IPS-18a (cell line): ENCODE data around the gene PACS1.

Source experiments
- H3K27ac ChIP-seq: one replicate; pipeline ENCODE4 v1.5.1; 2013; ENCODE audit warnings: low read length
- H3K27me3 ChIP-seq: one replicate; pipeline ENCODE4 v1.6.1; 2013; ENCODE audit warnings: mild to moderate bottlenecking, low read length; ENCODE audit not compliant: control insufficient read depth, insufficient read depth
- H3K36me3 ChIP-seq: one replicate; pipeline ENCODE4 v1.6.1; 2013; ENCODE audit warnings: low read depth, low read length; ENCODE audit not compliant: control insufficient read depth
- H3K4me1 ChIP-seq: one replicate; pipeline ENCODE4 v1.6.1; 2013; ENCODE audit warnings: low read depth, low read length; ENCODE audit not compliant: control insufficient read depth
- H3K4me3 ChIP-seq: one replicate; pipeline ENCODE4 v1.5.1; 2013; ENCODE audit warnings: low read length
- H3K9ac ChIP-seq: one replicate; pipeline ENCODE4 v1.6.1; 2013; ENCODE audit warnings: mild to moderate bottlenecking, low read length, moderate library complexity
- H3K9me3 ChIP-seq: one replicate; pipeline ENCODE4 v1.6.1; 2013; ENCODE audit warnings: low read depth, low read length; ENCODE audit not compliant: control insufficient read depth

Gene PACS1

DNA sequence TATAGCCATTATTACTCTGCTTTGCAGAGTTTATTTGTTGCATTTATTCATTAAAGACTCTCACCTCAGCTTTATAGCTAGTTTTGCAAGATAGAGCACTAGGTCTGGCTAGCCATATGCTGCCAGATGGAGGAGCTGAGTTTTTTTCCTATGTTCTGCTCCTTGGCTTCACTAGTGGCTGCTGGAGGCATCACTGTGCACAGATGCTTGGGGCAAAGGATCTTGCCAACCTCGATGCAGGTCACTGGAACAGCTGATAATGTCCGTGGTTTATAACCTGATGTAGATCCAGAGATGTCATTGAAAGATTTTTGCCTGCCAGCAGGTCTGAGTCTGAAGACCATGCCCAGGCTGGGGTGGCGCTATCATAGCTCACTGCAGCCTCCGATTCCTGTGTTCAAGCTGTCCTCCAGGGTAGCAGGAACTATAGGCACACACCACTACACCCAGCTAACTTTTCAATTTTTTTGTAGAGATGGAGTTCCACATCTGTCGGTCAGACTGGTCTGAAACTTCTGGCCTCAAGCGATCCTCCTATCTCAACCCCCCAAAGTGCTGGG, 63.2 kb downstream of the PACS1 start:
- Histone ChIP-seq H3K9ac (no peak overlapping the region), H3K36me3 (no peaks in the 10 kb centered on the region), H3K9me3 (no peaks in the 10 kb centered on the region), H3K27me3 (no peaks in the 10 kb centered on the region), H3K4me3 (no peak overlapping the region), H3K4me1 (no peaks in the 10 kb centered on the region), H3K27ac (no peak overlapping the region)

DNA sequence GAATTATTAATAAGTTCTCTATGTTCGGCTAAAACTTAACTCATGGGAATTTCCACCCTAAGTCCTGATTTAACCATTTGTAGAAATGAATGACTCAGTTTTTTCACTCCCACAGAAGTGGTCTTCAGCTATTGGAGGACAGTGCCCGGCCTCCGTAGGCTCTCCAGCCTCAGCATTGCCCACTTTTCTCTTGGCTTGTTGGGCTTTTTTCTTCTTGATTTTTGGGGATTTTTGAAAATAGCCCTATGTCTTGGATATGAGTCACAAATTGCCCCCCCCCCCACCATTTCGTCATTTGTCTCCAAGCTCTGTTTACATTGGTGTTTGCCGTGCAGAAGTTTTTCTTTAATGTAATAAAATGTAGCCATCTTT, 66.7 kb downstream of the PACS1 start:
- no peaks in the 10 kb centered on the region for H3K27me3 ChIP-seq
- no peak overlapping the region for H3K4me3 ChIP-seq
- H3K27ac ChIP-seq: no peak overlapping the region
- no peak overlapping the region for H3K9ac ChIP-seq
- no peaks in the 10 kb centered on the region for H3K36me3 ChIP-seq
- H3K4me1 ChIP-seq: no peaks in the 10 kb centered on the region
- H3K9me3 ChIP-seq: no peaks in the 10 kb centered on the region

DNA sequence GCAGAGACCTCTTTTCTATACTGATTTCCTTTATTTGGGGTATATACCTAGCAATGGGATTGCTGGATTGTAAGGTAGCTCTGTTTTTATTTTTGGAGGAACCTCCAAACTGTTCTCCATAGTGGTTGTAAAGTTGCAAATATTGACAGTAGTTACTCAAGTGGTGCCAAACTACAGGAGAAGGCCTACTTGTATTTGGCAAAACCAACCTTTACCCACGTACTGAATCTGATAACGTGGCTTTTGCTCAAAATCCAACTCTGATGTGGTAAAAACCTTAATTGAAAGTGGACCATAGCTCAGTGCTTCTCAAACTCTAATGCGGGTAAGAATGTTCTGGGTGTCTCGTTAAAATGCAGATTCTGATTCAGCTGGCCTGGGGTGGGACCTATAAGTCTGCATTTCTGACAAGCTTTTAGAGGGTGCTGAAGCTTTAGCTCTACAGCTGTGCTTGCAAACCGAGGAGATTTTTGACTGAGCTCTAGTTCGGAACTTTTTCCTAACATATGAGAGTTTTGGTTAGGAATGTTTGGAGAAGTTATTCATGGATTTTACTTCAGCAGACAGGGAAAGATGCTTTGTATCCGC, 69.8 kb downstream of the PACS1 start:
- Histone ChIP-seq H3K9me3 (no peaks in the 10 kb centered on the region), H3K27ac (no peak overlapping the region), H3K4me3 (no peak overlapping the region), H3K4me1 (no peaks in the 10 kb centered on the region), H3K36me3 (no peaks in the 10 kb centered on the region), H3K27me3 (no peaks in the 10 kb centered on the region), H3K9ac (no peak overlapping the region)

GRCh38 chr11:66142370-66143263, 72.5 kb downstream of the PACS1 start:
- Histone ChIP-seq H3K9ac (no peak overlapping the region), H3K36me3 (no peaks in the 10 kb centered on the region), H3K4me3 (no peak overlapping the region), H3K4me1 (no peaks in the 10 kb centered on the region), H3K9me3 (no peaks in the 10 kb centered on the region), H3K27me3 (no peaks in the 10 kb centered on the region), H3K27ac (no peak overlapping the region)

- H3K36me3 ChIP-seq: no peaks in the 10 kb centered on the region
- no peaks in the 10 kb centered on the region for H3K4me1 ChIP-seq
- H3K27ac ChIP-seq: no peak overlapping the region
- H3K4me3 ChIP-seq: no peak overlapping the region
- no peak overlapping the region for H3K9ac ChIP-seq
- no peaks in the 10 kb centered on the region for H3K27me3 ChIP-seq
- no peaks in the 10 kb centered on the region for H3K9me3 ChIP-seq
Measured at GRCh38 chr11:66143264-66143566, 73.1 kb downstream of the PACS1 start.

DNA sequence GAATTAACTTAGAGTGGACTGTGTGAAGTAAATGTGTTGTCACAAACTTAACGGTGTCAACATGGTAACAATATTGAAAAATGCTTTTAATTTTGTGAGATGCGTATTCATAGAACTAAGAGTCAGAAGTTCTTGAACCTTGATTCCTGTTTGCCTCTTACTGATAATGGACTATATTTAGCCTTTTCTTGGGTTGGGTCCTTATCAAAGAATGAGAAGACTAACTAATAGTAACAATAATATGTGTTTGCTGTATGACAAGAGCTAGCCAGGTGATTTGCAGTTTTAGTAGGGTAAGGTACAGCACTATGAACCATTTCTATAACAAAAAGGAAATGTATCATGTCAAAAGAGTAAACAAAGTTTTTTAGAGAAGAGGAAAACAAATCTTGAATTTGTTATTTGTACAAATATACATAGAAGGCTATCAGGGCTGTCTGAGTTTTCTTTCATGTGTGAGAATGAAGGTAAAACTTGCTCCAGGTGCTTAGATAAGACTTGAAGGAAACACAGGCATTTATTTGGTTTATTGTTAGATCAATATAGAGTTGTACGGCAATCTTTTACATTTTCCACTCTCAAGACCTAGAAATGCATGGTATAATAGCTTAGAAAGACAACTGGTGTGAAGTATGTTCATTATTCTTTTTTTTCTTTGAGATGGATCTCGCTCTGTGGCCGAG, 74.1 kb downstream of the PACS1 start:
- no peak overlapping the region for H3K27ac ChIP-seq
- H3K4me1 ChIP-seq: no peaks in the 10 kb centered on the region
- no peaks in the 10 kb centered on the region for H3K27me3 ChIP-seq
- H3K36me3 ChIP-seq: no peaks in the 10 kb centered on the region
- H3K4me3 ChIP-seq: no peak overlapping the region
- no peak overlapping the region for H3K9ac ChIP-seq
- H3K9me3 ChIP-seq: no peaks in the 10 kb centered on the region

DNA sequence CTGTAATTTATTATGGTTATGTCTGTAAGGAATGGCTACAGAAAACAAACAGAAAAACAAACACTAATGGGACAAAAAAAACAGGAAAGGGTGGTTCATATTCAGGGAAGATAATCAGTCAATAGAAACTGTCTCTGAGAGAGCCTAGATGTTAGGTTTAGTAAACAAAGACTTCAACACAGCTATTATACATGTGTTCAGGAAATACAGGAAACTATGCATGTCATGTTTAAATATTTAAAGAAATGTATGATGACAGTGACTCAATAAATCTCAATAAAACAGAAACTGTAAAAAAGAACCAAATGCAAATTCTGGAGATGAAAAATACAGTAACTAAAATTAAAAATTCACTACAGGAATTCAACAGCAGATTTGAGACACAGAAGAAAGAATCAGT, 76.0 kb downstream of the PACS1 start:
- H3K27me3 ChIP-seq: no peaks in the 10 kb centered on the region
- H3K9me3 ChIP-seq: no peaks in the 10 kb centered on the region
- no peak overlapping the region for H3K27ac ChIP-seq
- no peaks in the 10 kb centered on the region for H3K4me1 ChIP-seq
- no peaks in the 10 kb centered on the region for H3K36me3 ChIP-seq
- no peak overlapping the region for H3K4me3 ChIP-seq
- no peak overlapping the region for H3K9ac ChIP-seq

- Histone ChIP-seq H3K9me3 (no peaks in the 10 kb centered on the region), H3K4me3 (no peak overlapping the region), H3K27me3 (no peaks in the 10 kb centered on the region), H3K4me1 (no peaks in the 10 kb centered on the region), H3K9ac (no peak overlapping the region), H3K36me3 (no peaks in the 10 kb centered on the region), H3K27ac (no peak overlapping the region)
Measured at GRCh38 chr11:66146940-66147339, 76.9 kb downstream of the PACS1 start.

DNA sequence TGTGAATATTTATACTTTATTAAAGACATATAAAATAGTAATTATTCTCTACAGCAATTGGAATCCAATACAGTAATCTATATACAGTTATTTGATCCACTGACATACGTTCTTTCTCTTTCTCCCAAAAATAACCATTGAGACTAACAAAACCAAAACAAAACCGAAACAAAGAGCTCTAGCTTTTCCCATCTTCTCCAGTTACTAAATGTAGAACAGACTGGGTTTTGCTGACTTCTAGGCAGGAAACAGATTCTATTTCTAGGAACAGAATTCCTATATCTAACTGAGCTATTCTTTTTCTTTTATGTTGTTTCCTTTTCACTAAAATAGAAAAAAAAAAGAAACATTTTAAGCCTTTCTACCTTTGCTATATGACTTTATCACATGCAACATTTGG, 80.1 kb downstream of the PACS1 start:
- H3K4me3 ChIP-seq: no peak overlapping the region
- H3K36me3 ChIP-seq: no peaks in the 10 kb centered on the region
- H3K9ac ChIP-seq: no peak overlapping the region
- no peak overlapping the region for H3K27ac ChIP-seq
- H3K9me3 ChIP-seq: no peaks in the 10 kb centered on the region
- H3K4me1 ChIP-seq: no peaks in the 10 kb centered on the region
- H3K27me3 ChIP-seq: no peaks in the 10 kb centered on the region

- no peaks in the 10 kb centered on the region for H3K4me1 ChIP-seq
- no peak overlapping the region for H3K27ac ChIP-seq
- H3K4me3 ChIP-seq: no peak overlapping the region
- H3K9me3 ChIP-seq: no peaks in the 10 kb centered on the region
- no peaks in the 10 kb centered on the region for H3K27me3 ChIP-seq
- H3K36me3 ChIP-seq: no peaks in the 10 kb centered on the region
- no peak overlapping the region for H3K9ac ChIP-seq
Measured at GRCh38 chr11:66150725-66151124, 80.7 kb downstream of the PACS1 start.

GRCh38 chr11:66151273-66151672, 81.2 kb downstream of the PACS1 start:
- H3K9me3 ChIP-seq: no peaks in the 10 kb centered on the region
- no peak overlapping the region for H3K27ac ChIP-seq
- H3K4me3 ChIP-seq: no peak overlapping the region
- no peak overlapping the region for H3K9ac ChIP-seq
- H3K36me3 ChIP-seq: no peaks in the 10 kb centered on the region
- H3K4me1 ChIP-seq: no peaks in the 10 kb centered on the region
- no peaks in the 10 kb centered on the region for H3K27me3 ChIP-seq
